RKO (cell line): Measurements from ENCODE around the gene PICALM.
"Not testable (repeated sequence)": the region's sequence is repeated elsewhere in the genome, so short reads cannot be mapped to it uniquely, and the experiment has no call there.

Source experiments
- DNase-seq: peaks from one replicate; pipeline ENCODE4 v3.0.0-alpha.2; 2016; ENCODE audit warnings: low spot score

PICALM gene, protein sequence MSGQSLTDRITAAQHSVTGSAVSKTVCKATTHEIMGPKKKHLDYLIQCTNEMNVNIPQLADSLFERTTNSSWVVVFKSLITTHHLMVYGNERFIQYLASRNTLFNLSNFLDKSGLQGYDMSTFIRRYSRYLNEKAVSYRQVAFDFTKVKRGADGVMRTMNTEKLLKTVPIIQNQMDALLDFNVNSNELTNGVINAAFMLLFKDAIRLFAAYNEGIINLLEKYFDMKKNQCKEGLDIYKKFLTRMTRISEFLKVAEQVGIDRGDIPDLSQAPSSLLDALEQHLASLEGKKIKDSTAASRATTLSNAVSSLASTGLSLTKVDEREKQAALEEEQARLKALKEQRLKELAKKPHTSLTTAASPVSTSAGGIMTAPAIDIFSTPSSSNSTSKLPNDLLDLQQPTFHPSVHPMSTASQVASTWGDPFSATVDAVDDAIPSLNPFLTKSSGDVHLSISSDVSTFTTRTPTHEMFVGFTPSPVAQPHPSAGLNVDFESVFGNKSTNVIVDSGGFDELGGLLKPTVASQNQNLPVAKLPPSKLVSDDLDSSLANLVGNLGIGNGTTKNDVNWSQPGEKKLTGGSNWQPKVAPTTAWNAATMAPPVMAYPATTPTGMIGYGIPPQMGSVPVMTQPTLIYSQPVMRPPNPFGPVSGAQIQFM

DNA sequence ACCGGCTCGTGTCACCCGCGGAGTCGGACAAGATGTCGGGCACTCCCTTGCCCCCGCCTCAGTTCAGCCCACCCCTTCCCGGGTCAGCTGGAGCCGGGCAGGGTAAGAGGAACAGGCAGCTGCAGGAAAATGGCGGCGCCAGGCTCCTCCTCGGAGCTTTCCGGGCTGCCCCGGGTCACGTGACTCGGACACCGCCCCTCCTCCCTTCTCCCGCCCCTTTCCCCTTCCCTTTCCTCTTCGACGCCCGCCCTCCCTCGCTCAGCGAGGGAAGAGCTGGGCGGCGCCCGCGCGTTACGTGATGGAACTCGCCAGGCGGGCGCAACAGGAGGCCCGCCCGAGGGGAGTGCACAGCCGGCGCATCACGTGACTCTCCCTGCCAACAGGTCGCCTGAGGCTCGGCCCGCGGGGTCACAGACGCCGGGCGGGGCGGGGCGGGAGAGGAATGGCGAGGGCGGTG lies at the start of gene PICALM:
PICALM (minus strand) TSS at position 134 of the 457 bp plus-strand sequence. CDS start 304 bp downstream, outside the sequence.
- DNase-seq = peak; percentile 99

DNA sequence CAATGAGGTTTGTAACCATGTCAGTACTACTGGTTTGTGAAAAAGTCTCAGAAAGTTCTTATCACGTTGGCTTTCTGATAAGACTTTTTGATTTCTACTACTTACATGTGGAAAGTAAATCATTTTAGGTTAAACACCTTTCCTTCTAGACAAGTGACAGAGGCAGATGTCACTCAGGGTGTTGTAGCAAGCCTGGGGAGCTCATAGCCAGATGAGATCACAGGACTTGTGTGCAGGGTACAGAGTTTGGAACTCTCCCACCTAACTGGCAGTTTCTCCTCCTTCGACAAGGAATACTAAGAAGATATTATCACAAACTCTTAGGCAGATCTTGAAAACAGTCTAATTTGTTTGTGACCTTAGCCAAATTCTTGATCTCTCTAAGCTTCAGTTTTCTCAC lies 49.4 kb upstream of the PICALM start:
- no peak for DNase-seq

DNA sequence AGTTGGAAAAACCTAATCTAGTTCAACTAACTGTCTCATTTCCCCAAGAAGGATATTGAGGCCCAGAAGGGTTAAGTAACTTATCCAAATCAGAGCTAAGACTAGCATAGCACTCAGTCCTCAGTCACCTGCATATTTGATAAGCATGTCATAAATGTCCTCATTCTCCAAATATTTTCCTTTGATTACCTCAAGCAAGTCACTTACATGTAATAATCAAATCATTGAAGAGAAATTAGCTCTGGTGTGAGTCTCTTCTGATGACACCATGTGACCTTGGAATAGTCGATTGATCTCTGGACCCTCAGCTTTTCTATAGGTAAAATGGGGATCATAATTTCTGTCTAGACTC lies 48.8 kb upstream of the PICALM start:
- DNase-seq = peak; percentile 11

DNA sequence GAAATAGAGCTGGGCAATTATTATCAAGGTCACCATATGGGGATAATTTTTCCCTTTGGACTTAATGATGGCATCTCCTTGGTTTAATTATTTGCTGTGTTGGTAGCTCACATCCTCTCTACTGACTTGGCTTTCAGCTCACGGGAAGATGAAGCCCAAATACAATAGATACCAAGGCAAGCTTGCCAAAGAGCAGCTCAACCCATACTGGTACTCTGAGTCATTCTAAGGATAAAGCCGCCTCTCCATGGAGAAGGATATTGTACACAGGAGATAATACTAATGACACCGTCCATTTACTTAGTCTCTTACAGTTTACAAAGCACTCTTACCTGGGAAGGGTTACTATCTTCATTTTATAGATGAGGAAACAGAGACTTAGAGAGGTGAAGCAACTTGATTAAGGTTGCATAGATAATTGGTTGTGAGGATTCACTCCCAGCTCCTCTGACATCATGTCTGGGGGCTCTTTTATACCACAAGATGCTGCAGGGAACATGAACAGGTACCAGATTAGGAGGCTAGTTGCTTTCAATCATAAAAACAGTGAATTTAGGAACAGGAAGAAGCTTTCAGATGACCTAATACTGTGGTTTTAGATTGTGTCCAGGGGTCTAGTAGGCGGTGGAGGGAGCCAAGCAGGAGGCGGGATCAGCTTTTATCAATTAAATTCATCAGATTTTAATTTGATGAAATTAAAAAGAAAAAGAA lies 48.3 kb upstream of the PICALM start:
- no peak for DNase-seq

DNA sequence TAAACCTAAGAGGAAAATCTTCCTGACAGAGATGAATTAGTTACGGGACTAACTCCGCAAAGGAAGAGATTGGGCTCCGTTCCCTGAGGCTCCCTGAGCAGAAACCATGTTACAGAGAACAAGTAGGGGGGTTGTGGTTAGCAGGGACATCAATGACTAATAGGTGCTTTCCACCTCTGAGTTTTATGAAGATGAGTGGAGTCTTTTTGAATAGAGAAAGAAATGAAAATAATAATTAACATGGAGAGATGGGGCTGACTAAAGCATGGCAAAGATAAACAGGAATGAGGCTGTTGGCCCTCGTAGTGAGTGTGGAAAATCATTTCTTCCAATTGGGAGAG lies 47.5 kb upstream of the PICALM start:
- no peak for DNase-seq

DNA sequence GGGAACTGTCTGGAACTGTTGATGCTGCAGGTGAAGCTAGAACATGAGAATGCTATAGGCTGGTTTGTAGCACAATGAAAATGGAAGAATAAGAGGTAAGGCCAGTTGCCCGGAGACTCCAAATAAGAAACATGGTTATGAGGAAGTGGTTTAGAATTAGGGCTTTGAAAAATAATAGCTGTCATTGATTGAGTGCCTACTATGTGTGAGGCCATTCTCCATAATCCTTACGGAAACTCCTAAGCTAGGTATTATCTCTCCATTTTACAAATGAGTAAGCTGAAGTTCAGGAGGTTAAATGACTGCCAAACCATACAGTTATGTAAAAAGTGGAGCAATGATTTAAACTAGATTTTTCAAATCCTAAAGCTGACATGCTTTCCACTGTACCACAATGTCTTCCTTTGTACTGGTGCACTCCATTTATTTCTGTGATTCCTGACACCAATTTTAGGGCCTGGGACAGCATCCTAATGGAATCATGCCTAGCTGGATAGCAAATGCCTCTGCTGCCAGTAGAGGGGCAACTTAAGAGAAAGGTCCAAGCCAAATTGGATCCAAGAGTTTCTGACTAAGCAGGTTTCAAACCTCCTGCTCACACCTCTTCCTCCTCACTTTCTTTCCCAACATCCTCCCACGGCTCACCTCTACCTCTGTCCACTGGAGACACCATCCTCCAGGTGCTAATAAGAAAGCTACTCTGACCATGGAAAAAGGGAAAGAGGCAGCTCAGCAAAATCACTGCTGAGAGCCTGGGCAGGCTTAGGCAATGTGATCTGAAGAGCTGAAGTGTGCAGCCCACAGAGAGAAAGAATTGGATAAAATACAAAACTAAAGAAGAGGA lies 46.9 kb upstream of the PICALM start:
- no peak for DNase-seq

DNA sequence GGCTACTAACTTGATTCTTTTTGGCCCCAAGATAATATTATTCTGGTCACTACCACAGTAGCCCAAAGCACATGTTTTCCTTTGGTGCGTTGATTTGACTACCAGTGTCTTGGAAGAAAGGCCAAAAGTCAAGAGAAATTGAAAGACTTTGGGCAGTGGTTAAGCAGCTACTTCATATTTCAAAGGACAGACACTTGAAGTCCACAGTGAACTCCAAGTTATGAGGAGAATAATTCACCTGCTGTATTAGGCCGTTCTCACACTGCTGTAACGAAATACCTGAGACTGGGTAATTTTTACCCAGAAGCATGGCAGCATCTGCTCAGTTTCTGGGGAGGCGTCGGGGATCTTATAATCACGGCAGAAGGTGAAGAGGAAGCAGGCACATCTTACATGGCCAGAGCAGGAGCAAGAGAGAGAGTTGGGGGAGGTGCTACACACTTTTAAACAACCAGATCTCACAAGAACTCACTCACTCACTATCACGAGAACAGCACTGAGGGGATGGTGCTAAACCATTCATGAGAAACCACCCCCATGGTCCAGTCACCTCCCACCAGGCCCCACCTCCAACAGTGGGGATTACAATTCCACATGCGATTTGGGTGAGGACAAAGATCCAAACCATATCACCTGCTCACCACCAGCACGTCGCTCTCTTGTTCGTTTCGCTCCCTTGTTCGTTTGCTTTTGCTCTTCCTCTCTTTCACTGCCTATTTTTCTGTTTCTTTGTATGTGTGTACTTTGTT lies 40.2 kb upstream of the PICALM start:
- DNase-seq = no peak

DNA sequence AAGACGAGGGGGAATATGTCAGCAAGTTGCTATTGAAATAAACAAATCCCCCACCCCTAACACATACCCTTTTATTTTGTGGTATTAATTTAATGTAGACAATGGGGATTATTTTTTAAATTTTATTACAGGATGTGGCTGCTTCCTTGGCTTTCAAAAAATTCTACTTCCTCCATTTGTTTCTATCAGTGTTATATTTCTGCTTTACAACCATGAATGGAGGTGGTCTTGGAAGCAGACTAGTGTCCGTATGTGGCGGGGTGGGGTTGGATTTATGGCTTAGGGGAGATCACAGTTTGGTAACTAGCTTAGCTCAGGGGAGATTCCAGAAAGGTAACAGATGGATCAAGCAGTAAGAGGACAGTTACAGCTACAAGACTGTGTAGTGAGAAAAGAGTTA lies 39.3 kb upstream of the PICALM start:
- no peak for DNase-seq

DNA sequence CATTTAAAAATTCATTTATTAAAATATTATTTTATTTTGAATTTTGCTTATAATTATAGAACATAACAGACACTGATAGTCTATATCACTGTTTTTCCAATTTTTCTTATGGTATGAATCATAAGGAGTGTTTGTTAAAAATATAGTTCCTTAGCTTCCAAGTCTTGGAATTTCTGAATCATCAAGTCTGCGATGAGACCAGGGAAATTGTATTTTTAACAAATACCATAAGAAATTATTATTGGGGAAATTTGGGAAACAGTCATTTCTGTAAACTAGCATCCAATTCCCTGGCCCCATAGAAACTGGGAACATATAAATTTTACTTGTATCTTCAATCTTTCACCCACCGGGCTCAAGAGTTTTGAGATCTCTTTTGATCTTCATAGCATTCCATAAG lies 38.0 kb upstream of the PICALM start:
- DNase-seq = no peak

DNA sequence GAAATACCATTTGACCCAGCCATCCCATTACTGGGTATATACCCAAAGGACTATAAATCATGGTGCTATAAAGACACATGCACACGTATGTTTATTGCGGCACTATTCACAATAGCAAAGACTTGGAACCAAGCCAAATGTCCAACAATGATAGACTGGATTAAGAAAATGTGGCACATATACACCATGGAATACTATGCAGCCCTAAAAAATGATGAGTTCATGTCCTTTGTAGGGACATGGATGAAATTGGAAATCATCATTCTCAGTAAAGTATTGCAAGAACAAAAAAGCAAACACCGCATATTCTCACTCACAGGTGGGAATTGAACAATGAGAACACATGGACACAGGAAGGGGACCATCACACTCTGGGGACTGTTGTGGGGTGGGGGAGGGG lies 37.1 kb upstream of the PICALM start:
- not testable (repeated sequence) for DNase-seq

DNA sequence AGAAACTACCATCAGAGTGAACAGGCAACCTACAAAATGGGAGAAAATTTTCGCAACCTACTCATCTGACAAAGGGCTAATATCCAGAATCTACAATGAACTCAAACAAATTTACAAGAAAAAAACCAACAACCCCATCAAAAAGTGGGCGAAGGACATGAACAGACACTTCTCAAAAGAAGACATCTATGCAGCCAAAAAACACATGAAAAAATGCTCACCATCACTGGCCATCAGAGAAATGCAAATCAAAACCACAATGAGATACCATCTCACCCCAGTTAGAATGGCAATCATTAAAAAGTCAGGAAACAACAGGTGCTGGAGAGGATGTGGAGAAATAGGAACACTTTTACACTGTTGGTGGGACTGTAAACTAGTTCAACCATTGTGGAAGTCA lies 36.7 kb upstream of the PICALM start:
- not testable (repeated sequence) for DNase-seq

DNA sequence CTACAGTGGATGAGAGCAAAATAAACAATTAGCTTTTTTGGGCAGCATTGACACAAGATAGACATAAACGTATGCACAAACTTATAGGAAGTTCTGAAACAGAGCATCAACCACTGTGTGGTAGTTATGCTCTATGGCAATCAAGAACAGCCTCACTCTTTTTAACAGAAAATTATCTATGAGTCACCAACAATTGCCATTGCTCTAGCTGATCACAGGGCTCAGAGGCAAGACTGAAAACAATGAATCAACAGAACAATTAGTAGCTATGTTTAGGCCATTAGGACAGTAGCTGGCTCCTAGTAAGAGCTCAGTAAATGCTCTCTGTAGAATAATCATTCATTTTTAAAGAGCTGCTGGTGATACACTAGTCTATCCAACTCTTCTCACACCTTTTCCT lies 34.9 kb upstream of the PICALM start:
- DNase-seq = no peak

DNA sequence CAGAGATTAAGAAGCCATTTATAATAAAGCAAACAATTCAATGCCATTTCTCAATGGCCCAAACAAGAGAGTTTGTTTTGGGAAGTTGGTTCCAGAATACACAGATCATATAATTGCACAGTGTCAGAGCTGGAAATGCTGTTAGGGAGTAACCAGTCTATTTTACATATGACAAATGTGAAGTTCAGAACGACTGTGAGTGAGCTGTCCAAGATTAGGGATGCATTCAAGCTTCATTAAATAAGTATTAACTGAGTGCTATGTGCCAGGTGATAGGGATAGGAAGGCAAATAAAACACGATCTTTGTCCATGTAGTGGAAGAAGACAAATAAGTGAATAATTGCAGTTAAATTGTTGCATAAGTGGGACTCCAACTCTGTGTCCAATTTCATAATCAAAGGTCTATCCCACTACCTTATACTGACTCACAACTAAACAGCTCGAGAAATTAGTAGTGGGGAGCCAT lies 33.1 kb upstream of the PICALM start:
- no peak for DNase-seq

DNA sequence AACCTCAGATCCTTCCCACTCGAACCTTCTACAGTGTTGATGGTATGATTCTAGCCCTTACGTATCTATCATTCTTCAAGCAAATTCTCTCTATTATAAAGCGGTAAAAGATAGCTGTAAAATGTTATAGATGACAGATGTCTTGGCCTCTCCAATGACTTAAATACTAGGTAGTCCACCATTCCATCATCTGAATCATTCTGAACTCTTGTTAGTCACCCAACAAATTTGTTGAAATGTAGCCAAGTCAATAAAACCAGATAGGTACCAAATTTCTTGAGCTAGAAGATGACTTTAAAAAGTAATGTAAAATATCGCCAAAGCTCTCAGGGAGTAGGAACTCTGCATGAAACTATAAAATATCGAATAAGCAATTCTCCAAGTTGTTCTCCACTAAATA lies 32.6 kb upstream of the PICALM start:
- DNase-seq = peak; percentile 25

DNA sequence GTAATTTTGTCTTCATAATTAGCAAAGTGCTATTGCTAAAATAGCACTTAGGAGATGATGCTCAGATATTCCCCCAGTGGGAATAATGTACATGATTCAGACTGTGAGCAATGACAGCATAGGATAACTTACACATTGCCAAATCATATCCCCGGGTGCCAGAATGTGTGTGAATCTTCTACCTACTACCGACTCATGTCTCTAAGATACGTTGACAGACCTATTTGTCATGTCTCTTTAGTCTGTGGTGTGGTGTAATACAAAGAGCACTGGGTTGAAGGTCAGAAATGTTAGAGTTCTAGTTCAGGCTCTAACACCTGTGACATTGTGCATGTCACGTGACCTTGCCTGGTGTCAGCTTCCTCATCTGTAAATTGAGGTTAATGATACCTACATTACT lies 31.0 kb upstream of the PICALM start:
- peak; percentile 79 for DNase-seq

DNA sequence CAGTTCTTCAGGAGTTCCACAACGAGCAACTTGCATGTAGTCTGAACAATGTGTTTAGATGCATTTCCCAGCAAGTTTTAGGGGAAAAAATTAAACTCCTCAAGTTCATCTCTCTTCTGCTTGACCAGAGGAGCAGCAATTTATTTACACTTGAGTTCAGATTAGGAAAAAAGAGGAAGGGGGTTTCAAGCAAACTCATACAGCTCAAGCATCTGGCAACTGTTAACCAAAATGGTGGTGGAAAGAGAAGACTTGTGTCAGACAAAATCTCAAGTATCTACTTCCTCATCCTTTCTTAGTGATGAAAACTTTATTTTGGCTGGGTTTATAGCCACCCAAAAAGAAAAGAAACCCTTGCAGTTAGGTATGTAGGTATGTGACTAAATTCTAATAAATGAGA lies 29.1 kb upstream of the PICALM start:
- DNase-seq = no peak

DNA sequence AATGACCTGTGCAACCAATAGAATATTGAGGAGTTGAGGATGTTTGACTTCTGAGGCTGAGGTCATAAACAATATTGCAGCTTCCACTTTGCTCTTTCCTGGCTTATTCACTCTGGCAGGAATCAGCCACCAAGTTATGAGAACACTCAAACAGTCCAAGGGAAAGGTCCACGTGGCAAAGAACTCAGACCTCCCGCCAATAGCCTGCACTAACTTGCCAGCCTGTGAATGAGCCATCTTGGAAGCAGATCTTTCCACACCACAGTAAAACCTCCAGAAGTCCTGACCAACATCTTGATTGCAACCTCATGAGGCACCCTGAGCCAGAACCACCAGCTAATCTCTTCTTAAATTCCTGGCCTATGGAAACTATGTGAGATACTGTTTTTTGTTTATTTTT lies 22.7 kb upstream of the PICALM start:
- no peak for DNase-seq

DNA sequence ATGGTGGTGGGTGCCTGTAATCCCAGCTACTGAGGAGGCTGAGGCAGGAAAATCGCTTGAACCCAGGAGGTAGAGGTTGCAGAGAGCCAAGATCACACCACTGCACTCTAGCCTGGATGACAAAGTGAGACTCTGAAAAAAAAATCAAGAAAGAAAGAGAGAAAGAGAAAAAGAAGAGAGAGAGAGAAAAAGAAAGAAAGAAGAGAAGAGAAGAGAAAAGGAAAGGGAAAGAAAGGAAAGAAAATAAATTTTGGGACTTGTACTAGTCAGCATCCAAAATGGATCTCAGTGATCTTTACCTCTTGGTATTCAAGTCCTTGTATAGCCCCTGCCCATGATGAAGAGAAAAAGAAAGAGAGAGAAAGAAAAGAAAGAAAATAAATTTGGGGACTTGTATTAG lies 22.2 kb upstream of the PICALM start:
- no peak for DNase-seq

DNA sequence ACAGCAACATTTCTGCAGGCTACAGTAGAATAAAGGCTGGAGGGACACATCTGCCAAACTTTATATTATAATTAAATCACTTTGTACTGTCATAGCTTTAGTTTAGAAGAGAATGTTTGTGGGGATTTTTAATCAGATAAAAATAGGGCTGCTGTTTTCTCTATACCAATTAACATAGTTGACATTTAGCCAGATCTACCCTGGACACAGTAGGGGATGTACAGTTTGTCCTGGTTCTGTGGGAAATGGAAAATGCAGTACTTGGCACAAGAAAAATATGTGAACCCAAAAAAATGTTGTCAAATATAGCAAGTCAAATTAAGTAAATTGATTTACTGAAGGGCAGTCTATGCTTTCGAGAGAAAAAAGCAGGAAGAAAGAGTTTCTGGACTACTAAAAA lies 20.8 kb upstream of the PICALM start:
- no peak for DNase-seq

DNA sequence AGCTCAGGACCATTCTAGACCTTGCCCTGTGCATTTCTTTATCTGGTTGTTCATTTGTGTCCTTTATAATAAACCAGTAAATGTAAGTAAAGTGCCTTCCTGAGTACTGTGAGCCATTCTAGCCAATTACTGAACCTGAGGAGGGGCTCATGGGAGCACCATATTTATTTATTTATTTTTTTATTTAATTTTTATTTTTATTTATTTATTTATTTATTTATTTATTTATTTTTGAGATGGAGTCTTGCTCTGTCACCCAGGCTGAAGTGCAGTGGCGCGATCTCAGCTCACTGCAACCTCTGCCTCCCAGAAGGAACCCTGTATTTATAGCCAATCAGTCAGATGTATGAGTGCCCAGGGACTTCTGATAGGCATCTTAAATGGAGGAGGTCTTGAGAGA lies 18.8 kb upstream of the PICALM start:
- DNase-seq = not testable (repeated sequence)

DNA sequence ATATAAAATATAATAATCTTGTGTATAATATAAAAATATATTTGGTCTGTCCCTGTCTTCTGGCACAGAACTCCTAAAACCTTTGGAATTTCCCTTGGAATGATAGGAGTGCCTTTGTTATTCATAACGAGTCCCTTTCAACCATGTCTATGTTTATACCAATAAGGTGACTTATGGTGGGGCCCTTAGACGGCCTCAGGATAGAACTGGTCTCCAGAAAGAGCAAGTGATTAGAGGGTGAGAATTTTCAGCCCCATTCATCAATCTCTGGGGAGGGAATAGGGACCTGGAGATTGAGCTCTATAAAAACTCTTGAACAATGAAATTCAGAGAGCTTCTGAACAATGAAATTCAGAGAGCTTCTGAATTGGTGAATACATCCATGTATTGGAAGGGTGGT lies 18.4 kb upstream of the PICALM start:
- DNase-seq = no peak
